ENCODE results near the gene PAPSS2. TPM values are rescaled to one million over a fixed set of nuclear protein-coding genes. Genes with fewer than 3 reads are reported as not detected.

Gene PAPSS2
- polyA plus RNA-seq, 4 donors, result 22.8 to 59.0 (median 41.5) TPM

GRCh38 chr10:87767253-87767652 is 107.6 kb downstream of the PAPSS2 start:
- DNase-seq (ENCODE audit: low read depth in 4 of 4, low spot score in 3 of 4), result no peak

- peak in 1 of 4 donors; percentile 10 for DNase-seq (ENCODE audit: low read depth in 4 of 4, low spot score in 3 of 4)
Measured at GRCh38 chr10:87771871-87772500, 112.3 kb downstream of the PAPSS2 start.

- DNase-seq (ENCODE audit: low read depth in 4 of 4, low spot score in 3 of 4), result no peak
Measured at GRCh38 chr10:87775766-87776165, 116.1 kb downstream of the PAPSS2 start.

- DNase-seq (ENCODE audit: low read depth in 4 of 4, low spot score in 3 of 4), result no peak
Measured at GRCh38 chr10:87776328-87776727, 116.7 kb downstream of the PAPSS2 start.

GRCh38 chr10:87781545-87781944 is 121.9 kb downstream of the PAPSS2 start:
- no peak for DNase-seq (ENCODE audit: low read depth in 4 of 4, low spot score in 3 of 4)

- DNase-seq (ENCODE audit: low read depth in 4 of 4, low spot score in 3 of 4), result no peak
Measured at GRCh38 chr10:87782721-87783120, 123.0 kb downstream of the PAPSS2 start.

GRCh38 chr10:87786421-87786820 is 126.7 kb downstream of the PAPSS2 start:
- no peak for DNase-seq (ENCODE audit: low read depth in 4 of 4, low spot score in 3 of 4)

GRCh38 chr10:87790185-87790584 is 130.5 kb downstream of the PAPSS2 start:
- DNase-seq (ENCODE audit: low read depth in 4 of 4, low spot score in 3 of 4), result no peak

GRCh38 chr10:87794285-87794684 is 134.6 kb downstream of the PAPSS2 start:
- no peak for DNase-seq (ENCODE audit: low read depth in 4 of 4, low spot score in 3 of 4)

Other genes with a start within 250 kb of the PAPSS2 start
- gene MINPP1, start 155.0 kb upstream of the PAPSS2 start, polyA plus RNA-seq (ENCODE audit: insufficient read length in 4 of 4), result 10 to 100 TPM; 22.8 to 47.3 (median 41.6) TPM
- gene ATAD1, start 158.3 kb downstream of the PAPSS2 start, polyA plus RNA-seq (ENCODE audit: insufficient read length in 4 of 4), result 10 to 100 TPM; 42.5 to 74.4 (median 62.0) TPM
- 1 to 10 TPM in 3 of 4 donors, under 1 TPM in 1; 0.48 to 1.9 (median 1.4) TPM for gene KLLN, start 203.7 kb downstream of the PAPSS2 start, polyA plus RNA-seq (ENCODE audit: insufficient read length in 4 of 4)
- 10 to 100 TPM; 57.5 to 84.0 (median 70.2) TPM for gene PTEN, start 203.7 kb downstream of the PAPSS2 start, polyA plus RNA-seq (ENCODE audit: insufficient read length in 4 of 4)